ENCODE measurements around the gene OR52A1. TPM values are rescaled to one million over a fixed set of nuclear protein-coding genes. Genes with fewer than 3 reads are reported as not detected.
"Not testable (repeated sequence)": the region's sequence is repeated elsewhere in the genome, so short reads cannot be mapped to it uniquely, and the experiment has no call there.

Gene OR52A1
- total RNA-seq, 1 experiment from 2014 or later, result 0.42 TPM

DNA sequence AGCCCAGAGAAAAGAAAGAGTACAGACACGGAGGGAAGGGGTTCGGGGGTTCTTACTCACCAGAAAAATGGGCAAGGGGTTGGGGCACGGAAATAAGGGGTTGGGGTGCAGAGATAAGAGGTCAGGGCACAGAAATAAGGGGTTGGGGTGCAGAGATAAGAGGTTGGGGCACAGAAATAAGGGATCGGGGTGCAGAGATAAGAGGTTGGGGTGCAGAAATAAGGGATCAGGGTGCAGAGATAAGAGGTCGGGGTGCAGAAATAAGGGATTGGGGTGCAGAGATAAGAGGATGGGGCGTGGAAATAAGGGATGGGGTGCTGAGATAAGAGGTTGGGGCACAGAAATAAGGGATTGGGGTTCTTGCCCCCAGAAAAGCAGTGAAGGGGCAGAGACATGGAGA, 10.2 kb upstream of the OR52A1 start:
- H2AK5ac ChIP-seq (ENCODE audit: insufficient read length, low read length); H3K9me3 ChIP-seq (ENCODE audit: control insufficient read depth, low read depth, low read length); H3K79me2 ChIP-seq (ENCODE audit: insufficient read depth, low read length); H3K4ac ChIP-seq (ENCODE audit: low read depth, low read length); H3K27me3 Mint-ChIP-seq (ENCODE audit: low read depth); H4K20me1 ChIP-seq (ENCODE audit: control insufficient read depth, insufficient read depth, insufficient read length); H4K5ac ChIP-seq (ENCODE audit: insufficient read length, low read depth, low read length); H2BK12ac ChIP-seq (ENCODE audit: insufficient read length, low read depth, low read length); H3T11ph ChIP-seq (ENCODE audit: low read length); H2BK20ac ChIP-seq (ENCODE audit: low read depth, low read length, poor library complexity, severe bottlenecking); H2BK5ac ChIP-seq (ENCODE audit: insufficient read length, low read length); H3K27ac ChIP-seq (ENCODE audit: insufficient read length, low read depth, low read length); H3K18ac ChIP-seq (ENCODE audit: insufficient read length, low read depth, low read length); H2BK120ac ChIP-seq (ENCODE audit: low read depth, low read length, poor library complexity, severe bottlenecking); H3K56ac ChIP-seq (ENCODE audit: insufficient read length, low read depth, low read length); H3K4me2 ChIP-seq (ENCODE audit: insufficient read depth, insufficient read length, low read length); H2BK15ac ChIP-seq (ENCODE audit: low read depth, low read length); H3K4me3 Mint-ChIP-seq; H4K8ac ChIP-seq (replicated peaks; ENCODE audit: insufficient read length, low read depth, low read length); H3K27me3 ChIP-seq (ENCODE audit: insufficient read depth, low read length); H4K91ac ChIP-seq (ENCODE audit: insufficient read length, low read depth, low read length); H3K9me3 Mint-ChIP-seq; H3K23me2 ChIP-seq (ENCODE audit: insufficient read length, low read depth, low read length, poor library complexity, severe bottlenecking); H3K9ac ChIP-seq (ENCODE audit: extremely low read depth, insufficient read length, low read length); H2AFZ ChIP-seq (ENCODE audit: low read length); H3K14ac ChIP-seq (ENCODE audit: insufficient read depth, low read length); DNase-seq; H3K4me1 ChIP-seq (ENCODE audit: insufficient read depth, low read length); H3K23ac ChIP-seq (ENCODE audit: insufficient read length, low read depth, low read length); H3K79me1 ChIP-seq (ENCODE audit: insufficient read depth, low read depth, low read length, poor library complexity, severe bottlenecking): not testable (repeated sequence)
- peaks cover 30 to 34% of the 10 kb centered on the region in 2 experiments for H3K4me1 Mint-ChIP-seq
- peaks cover 0 to 13% (median 5%) of the 10 kb centered on the region in 3 experiments for H3K36me3 Mint-ChIP-seq (ENCODE audit: insufficient read depth in 1 of 3, low read depth in 3 of 3)
- peak overlapping the region in 1 of 3 experiments; percentile 86; a peak in 1 of 7 replicates for H3K27ac Mint-ChIP-seq
- WGBS (ENCODE audit: extremely low coverage, insufficient read length, low lambda C conversion rate), result no CpG with 5 or more reads among the region's 6 CpGs

DNA sequence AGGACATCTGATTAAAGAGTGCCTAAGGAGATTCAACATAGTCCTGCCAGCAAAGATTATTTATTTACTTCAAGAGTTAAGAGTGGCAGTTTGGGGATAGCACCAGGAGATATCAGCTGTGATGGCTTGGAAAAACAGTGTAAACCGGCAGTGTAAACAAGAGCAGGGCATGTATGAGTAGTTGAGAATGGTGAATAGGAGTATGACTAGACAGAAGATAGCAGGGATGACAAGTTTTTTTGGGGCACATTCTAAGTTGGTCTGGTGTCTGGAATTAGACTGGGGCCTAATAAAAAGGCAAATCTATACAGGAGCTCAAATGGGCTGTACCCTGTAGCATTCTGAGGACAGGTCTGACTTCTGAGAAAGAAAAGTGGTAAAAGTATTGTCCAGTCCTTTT, 6.5 kb upstream of the OR52A1 start:
- not testable (repeated sequence) for H3K9ac ChIP-seq (ENCODE audit: extremely low read depth, insufficient read length, low read length); H4K20me1 ChIP-seq (ENCODE audit: control insufficient read depth, insufficient read depth, insufficient read length); H3K18ac ChIP-seq (ENCODE audit: insufficient read length, low read depth, low read length); H3K4ac ChIP-seq (ENCODE audit: low read depth, low read length); H3K27ac ChIP-seq (ENCODE audit: insufficient read length, low read depth, low read length); H4K8ac ChIP-seq (replicated peaks; ENCODE audit: insufficient read length, low read depth, low read length); H2BK20ac ChIP-seq (ENCODE audit: low read depth, low read length, poor library complexity, severe bottlenecking); H3K14ac ChIP-seq (ENCODE audit: insufficient read depth, low read length); H3K27ac Mint-ChIP-seq; H3T11ph ChIP-seq (ENCODE audit: low read length); H3K4me2 ChIP-seq (ENCODE audit: insufficient read depth, insufficient read length, low read length); H3K23ac ChIP-seq (ENCODE audit: insufficient read length, low read depth, low read length); H3K9me3 ChIP-seq (ENCODE audit: control insufficient read depth, low read depth, low read length); H3K23me2 ChIP-seq (ENCODE audit: insufficient read length, low read depth, low read length, poor library complexity, severe bottlenecking); H3K79me2 ChIP-seq (ENCODE audit: insufficient read depth, low read length); H2BK15ac ChIP-seq (ENCODE audit: low read depth, low read length); H3K4me1 ChIP-seq (ENCODE audit: insufficient read depth, low read length); H2BK5ac ChIP-seq (ENCODE audit: insufficient read length, low read length); H4K5ac ChIP-seq (ENCODE audit: insufficient read length, low read depth, low read length); H2AK5ac ChIP-seq (ENCODE audit: insufficient read length, low read length); H2BK12ac ChIP-seq (ENCODE audit: insufficient read length, low read depth, low read length); DNase-seq; H3K56ac ChIP-seq (ENCODE audit: insufficient read length, low read depth, low read length); H3K27me3 Mint-ChIP-seq (ENCODE audit: low read depth); H2BK120ac ChIP-seq (ENCODE audit: low read depth, low read length, poor library complexity, severe bottlenecking); H2AFZ ChIP-seq (ENCODE audit: low read length); H3K27me3 ChIP-seq (ENCODE audit: insufficient read depth, low read length); H3K79me1 ChIP-seq (ENCODE audit: insufficient read depth, low read depth, low read length, poor library complexity, severe bottlenecking); H4K91ac ChIP-seq (ENCODE audit: insufficient read length, low read depth, low read length); H3K4me3 Mint-ChIP-seq
- H3K9me3 Mint-ChIP-seq, result peaks cover 4 to 11% of the 10 kb centered on the region in 2 experiments; a peak in 4 of 5 replicates
- H3K36me3 Mint-ChIP-seq (ENCODE audit: insufficient read depth in 1 of 3, low read depth in 3 of 3), result peaks cover 0 to 16% (median 6%) of the 10 kb centered on the region in 3 experiments
- peaks cover 22 to 27% of the 10 kb centered on the region in 2 experiments for H3K4me1 Mint-ChIP-seq
- no CpG with 5 or more reads among the region's 1 CpG for WGBS (ENCODE audit: extremely low coverage, insufficient read length, low lambda C conversion rate)

Data from H9 (cell line).